ENCODE data around the gene WBP11.

- TF ChIP-seq CTCF (IDR thresholded peaks at IDR 0.05; ENCODE audit: insufficient read depth, low read depth, low read length) (no peak), EZH2 (IDR thresholded peaks at IDR 0.05; ENCODE audit: insufficient read depth, low read length) (no peak)
Measured at GRCh38 chr12:14836336-14837210, 33.3 kb upstream of the WBP11 start.

Measured in astrocyte (in vitro differentiated cells and primary cell).